HG02852 (cell line): ENCODE results near the gene ALDH3B1.

Source experiments
- ATAC-seq: cut with Tn5 transposase; IDR thresholded peaks from one replicate; pipeline ENCODE4 v1.9.1; 2021; ENCODE audit warnings: mild to moderate bottlenecking, moderate library complexity; ENCODE audit not compliant: unreplicated experiment

The ALDH3B1 gene

DNA sequence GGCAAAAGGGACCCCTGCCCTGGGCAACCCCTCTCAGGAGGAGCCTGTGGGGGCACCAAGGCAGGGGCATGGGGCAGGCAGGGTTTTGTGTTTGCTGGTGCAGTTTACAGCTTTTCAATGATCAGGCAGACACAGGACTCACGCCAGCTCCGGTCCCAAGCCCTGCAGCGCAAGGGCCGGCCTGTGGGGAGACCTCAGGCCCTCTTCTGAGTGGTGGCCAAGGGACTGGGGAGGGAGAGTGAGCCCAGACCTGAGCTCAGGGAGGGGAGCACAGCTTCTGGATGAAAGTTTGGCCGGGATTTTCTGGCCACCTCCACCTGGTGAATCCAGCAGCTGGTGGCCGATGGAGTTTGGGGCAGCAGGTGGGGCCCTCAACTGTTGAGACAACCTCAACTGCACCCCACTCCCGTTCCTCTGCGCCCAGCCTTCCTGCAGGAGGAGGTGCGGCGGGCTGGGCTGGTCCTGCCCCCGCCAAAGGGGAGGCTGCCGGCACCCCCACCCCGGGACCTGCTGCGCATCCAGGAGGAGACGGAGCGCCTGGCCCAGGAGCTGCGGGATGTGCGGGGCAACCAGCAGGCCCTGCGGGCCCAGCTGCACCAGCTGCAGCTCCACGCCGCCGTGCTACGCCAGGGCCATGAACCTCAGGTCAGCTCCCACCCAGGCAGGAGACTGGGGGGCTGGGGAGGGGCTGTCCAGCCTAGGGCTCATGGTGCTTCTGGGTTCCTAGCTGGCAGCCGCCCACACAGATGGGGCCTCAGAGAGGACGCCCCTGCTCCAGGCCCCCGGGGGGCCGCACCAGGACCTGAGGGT, 32.3 kb downstream of the ALDH3B1 start:
- no peak for ATAC-seq

DNA sequence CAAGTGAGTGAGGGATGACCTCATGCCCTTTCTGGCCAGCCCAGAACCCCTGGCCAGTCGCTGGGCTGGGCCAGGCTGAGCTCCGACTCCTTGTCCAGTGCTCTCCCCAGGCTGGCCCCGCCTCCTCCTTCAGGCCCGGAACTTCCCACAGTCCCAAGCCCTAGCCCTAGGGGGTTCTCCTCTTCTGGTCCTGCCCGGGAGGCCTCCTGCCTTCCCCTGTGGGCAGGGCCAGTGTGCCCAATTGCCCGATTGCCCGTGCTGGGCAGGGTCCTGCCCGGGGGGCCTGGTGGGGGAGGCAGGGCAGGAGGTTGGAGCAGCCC, 32.9 kb downstream of the ALDH3B1 start:
- no peak for ATAC-seq

- no peak for ATAC-seq
Measured at GRCh38 chr11:68043349-68044144, 33.4 kb downstream of the ALDH3B1 start.

GRCh38 chr11:68044145-68044813, 34.2 kb downstream of the ALDH3B1 start:
- ATAC-seq: no peak

DNA sequence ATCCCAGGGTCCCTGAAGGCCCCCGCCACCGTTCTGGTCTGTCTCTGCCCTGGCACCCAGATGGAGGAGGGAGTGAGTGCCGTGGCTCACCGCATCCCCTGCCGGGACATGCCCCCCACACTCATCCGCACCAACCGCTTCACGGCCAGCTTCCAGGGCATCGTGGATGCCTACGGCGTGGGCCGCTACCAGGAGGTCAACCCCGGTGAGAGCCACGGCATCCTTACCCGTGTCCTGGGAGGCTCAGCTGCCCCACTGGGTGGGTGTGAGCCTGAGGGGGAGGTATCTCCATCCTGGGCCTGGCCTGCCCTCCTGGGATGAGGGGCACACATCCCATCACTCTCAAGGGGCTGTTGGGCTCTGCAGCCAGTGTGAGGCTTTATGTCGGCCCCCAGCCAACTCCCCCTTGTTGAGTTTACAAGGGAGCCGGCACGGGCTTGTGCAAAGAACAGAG, 34.8 kb downstream of the ALDH3B1 start:
- no peak for ATAC-seq

- ATAC-seq: no peak
Measured at GRCh38 chr11:68047437-68048290, 37.5 kb downstream of the ALDH3B1 start.

DNA sequence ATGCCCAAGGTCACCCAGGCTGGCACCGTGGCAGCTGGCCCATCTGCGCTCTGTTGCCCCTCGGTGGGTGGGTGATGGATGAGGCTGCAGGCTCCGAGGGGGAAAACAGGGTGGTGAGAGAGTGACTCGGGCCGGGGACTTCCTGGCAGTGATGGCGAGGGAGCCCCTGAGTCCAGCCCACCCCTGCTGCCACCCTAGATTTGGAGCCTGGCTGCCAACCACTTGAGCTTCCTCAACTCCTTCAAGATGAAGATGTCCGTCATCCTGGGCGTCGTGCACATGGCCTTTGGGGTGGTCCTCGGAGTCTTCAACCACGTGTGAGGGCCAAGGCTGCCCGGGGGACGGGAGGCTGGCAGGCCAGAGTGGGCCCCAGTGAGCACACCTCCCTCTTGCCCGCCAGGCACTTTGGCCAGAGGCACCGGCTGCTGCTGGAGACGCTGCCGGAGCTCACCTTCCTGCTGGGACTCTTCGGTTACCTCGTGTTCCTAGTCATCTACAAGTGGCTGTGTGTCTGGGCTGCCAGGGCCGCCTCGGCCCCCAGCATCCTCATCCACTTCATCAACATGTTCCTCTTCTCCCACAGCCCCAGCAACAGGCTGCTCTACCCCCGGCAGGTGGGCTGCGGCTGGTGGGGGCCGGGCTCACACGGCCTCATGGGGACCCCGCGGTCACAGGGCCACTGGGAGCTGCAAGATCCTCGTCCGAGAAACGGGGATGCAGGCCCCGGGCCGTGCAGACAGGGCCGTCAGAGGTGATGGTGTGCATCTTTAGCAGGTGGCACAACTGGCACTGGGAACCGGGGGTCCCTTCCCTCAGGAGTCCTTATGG, 38.8 kb downstream of the ALDH3B1 start:
- no peak for ATAC-seq

DNA sequence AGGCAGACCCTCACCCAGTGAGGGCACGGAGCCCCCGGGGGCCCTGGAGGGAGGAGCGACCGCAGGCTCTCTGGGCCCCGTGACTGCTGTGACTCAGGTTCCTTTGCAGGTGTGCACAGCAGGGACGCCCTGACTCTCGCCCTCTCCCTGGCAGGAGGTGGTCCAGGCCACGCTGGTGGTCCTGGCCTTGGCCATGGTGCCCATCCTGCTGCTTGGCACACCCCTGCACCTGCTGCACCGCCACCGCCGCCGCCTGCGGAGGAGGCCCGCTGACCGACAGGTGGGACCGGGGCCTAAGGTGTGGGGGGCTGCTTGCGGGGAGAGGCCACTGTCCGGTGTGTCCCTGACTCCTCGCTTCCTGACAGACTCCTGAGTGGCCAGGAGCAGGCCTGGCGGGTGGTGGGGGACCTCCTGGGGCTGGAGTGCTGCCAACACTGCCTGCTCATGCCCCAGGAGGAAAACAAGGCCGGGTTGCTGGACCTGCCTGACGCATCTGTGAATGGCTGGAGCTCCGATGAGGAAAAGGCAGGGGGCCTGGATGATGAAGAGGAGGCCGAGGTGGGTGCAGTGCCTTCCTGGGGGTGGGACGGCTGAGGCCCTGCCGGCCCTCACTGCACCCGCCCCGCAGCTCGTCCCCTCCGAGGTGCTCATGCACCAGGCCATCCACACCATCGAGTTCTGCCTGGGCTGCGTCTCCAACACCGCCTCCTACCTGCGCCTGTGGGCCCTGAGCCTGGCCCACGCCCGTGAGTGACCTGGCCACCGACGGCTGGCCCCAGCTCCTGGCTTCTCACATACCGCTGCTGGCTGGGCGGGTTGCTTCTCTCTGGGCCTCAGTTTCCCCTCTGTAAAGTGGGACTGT, 39.6 kb downstream of the ALDH3B1 start:
- no peak for ATAC-seq

GRCh38 chr11:68050371-68050841, 40.3 kb downstream of the ALDH3B1 start:
- ATAC-seq: no peak

DNA sequence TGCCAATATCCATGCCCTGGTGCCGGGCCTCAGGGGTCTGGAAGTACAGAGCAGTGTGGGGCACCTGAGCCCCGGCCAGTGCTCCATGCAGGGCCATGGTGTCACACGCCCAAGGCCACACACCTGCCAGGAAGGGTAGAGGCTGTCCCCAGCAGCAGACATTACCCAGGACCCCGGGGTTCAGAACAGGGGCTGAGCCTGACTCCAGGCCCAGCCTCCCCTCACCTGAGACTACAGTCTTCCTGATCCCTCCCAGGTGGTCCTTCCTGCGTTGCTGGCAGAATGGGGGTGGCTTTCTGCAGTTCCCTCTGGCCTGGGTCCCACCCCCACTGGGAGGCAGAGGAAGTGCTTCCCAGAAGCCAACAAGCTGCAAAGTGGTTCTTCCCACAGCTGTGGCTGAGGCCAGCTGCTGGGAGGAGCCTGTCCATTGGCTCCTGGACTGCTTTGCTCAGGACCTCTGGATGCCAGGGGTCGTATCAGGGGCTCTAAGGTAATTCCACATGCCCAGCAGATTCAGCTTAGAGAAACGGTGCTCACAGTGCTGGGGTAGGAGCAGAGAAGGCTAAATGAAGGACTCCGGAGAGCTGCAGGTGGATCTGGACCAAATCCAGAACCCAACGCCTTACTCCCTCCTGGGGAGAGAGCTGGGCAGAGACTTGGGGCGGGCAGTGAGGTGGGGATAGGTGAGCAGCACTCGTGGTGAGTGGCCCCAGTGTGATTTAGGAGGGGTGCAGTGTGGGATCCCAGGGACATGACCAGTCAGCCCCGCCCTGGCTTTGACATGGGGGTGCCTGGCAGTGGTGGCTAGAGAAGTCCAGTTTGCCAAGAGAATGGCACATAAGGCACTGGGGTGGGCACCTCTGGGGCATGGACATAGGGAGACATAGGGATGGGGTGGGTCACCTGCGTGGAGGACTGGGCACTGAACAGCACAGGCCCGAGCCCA, 41.3 kb downstream of the ALDH3B1 start:
- no peak for ATAC-seq

GRCh38 chr11:68052137-68052873, 42.2 kb downstream of the ALDH3B1 start:
- no peak for ATAC-seq

GRCh38 chr11:68053117-68053516, 43.0 kb downstream of the ALDH3B1 start:
- no peak for ATAC-seq

- no peak for ATAC-seq
Measured at GRCh38 chr11:68053981-68054812, 44.1 kb downstream of the ALDH3B1 start.

DNA sequence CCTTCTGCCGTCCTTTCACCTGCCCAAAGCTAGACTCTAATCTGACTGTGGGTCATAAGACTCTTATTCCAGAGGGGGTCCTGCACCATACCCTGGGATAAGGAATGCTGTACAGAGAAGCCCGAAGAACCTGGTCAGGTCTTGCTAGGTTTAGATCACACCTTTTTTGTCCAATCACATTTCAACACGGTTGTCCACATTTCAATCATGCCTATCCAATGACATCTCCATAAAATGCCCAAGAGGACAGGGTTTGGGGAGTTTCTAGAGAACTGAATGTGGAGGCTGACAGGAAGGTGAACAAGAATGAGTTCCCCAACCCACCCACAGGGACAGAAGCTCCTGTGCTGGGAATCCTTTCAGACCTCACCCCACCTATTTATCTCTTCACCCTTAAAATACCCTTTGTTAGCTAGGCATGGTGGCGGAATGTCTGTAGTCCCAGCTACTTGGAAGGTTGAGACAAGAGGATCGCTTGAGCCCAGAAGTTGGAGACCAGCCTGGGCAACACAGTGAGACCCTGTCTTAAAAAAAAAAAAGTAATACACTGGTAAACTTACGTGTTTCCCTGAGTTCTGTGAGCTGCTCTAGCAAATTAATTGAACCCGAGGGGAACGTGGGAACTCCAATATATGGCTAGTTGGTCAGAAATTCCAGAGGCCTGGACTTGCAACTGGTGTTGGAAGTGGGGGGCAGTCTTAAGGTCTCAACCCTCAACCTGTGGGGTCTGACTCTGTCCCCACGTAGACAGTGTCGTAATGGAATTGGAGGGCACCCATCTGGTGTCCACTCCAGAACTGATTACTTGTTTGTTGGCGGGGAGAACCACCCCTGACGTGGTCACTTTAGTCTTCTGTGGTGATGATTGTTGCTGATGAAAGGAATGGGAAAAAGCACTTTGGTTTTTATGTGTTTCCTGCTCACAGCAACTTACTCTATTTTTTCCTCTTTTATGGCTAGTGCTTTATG, 46.5 kb downstream of the ALDH3B1 start:
- no peak for ATAC-seq

- ATAC-seq: no peak
Measured at GRCh38 chr11:68057807-68058206, 47.7 kb downstream of the ALDH3B1 start.
